Tibial nerve (tissue), 4 donors: ENCODE results near the gene SLC22A31.

Experiments used
- CTCF ChIP-seq, 5 experiments: fragments of 200-600 bp in 3 of 5; fragments of 450-650 bp in 2 of 5; sonication (generic) in 3 of 5; IDR thresholded peaks; one replicate each; pipeline ENCODE4 v1.5.1; 2016 to 2019; ENCODE audit warnings: antibody characterized with exemption in 5 of 5, mild to moderate bottlenecking in 3 of 5, moderate library complexity in 2 of 5
- EP300 ChIP-seq, 2 donors: sonication (generic); formaldehyde crosslinking; IDR thresholded peaks; one replicate each; pipeline ENCODE4 v1.6.1; 2017; ENCODE audit warnings: antibody characterized with exemption in 2 of 2, mild to moderate bottlenecking in 1 of 2

GRCh38 chr16:89200850-89201411 lies 594 bp upstream of the SLC22A31 start:
- TF ChIP-seq CTCF (IDR thresholded peaks at IDR 0.05) (no peak), EP300 (IDR thresholded peaks at IDR 0.05) (no peak)
